HepG2 (cell line): ENCODE measurements around the gene CNBD2. TPM values are rescaled to one million over a fixed set of nuclear protein-coding genes. Genes with fewer than 3 reads are reported as not detected.

Source experiments
- ARNT ChIP-seq: fragments of 450-650 bp; IDR thresholded peaks from 2 replicates; pipeline ENCODE4 v1.6.1; 2017
- GABPA ChIP-seq, 2 experiments: IDR thresholded peaks; 2 replicates each; pipeline ENCODE4 v1.6.1; 2011 to 2016; ENCODE audit warnings: low read depth in 2 of 2, low read length in 1 of 2, missing biosample characterization in 1 of 2, missing genetic modification characterization in 1 of 2
- HNF1A ChIP-seq, 2 experiments: sonication (generic) in 1 of 2; formaldehyde crosslinking in 1 of 2; IDR thresholded peaks; 2 replicates each; pipeline versions ENCODE4 v1.4.0 to v1.6.1; 2016 to 2020; ENCODE audit warnings: borderline replicate concordance in 1 of 2, low read depth in 1 of 2, mild to moderate bottlenecking in 1 of 2, missing genetic modification reagents in 1 of 2
- KDM6A ChIP-seq: IDR thresholded peaks from 2 replicates; pipeline ENCODE4 v1.6.1; 2016; ENCODE audit warnings: low read depth
- MEIS2 ChIP-seq: sonication (generic); formaldehyde crosslinking; IDR thresholded peaks from 2 replicates; pipeline ENCODE4 v1.9.0; 2021; ENCODE audit warnings: mild to moderate bottlenecking, missing genetic modification reagents
- PRDM15 ChIP-seq: sonication (generic); formaldehyde crosslinking; IDR thresholded peaks from 2 replicates; pipeline ENCODE4 v1.4.0; 2020; ENCODE audit warnings: missing genetic modification reagents
- RNF219 ChIP-seq: sonication (generic); formaldehyde crosslinking; IDR thresholded peaks from 2 replicates; pipeline ENCODE4 v1.5.0; 2020; ENCODE audit warnings: mild to moderate bottlenecking, missing genetic modification reagents
- RXRB ChIP-seq: IDR thresholded peaks from 2 replicates; pipeline ENCODE4 v1.6.1; 2016; ENCODE audit warnings: borderline replicate concordance, missing genetic modification reagents, missing compliant biosample characterization
- SIN3A ChIP-seq: IDR thresholded peaks from 2 replicates; pipeline ENCODE4 v1.6.1; 2011; ENCODE audit warnings: low read depth, mild to moderate bottlenecking, control low read depth, low read length, borderline replicate concordance
- SNAI1 ChIP-seq: sonication (generic); formaldehyde crosslinking; IDR thresholded peaks from 2 replicates; pipeline ENCODE4 v1.5.0; 2020; ENCODE audit warnings: mild to moderate bottlenecking, missing genetic modification reagents, borderline replicate concordance
- YEATS4 ChIP-seq: sonication (generic); formaldehyde crosslinking; IDR thresholded peaks from 2 replicates; pipeline ENCODE4 v1.4.0; 2020; ENCODE audit warnings: missing genetic modification reagents, borderline replicate concordance
- ZBTB8A ChIP-seq: sonication (generic); formaldehyde crosslinking; IDR thresholded peaks from 2 replicates; pipeline ENCODE4 v1.4.0; 2020; ENCODE audit warnings: mild to moderate bottlenecking, low read depth, missing genetic modification reagents, borderline replicate concordance
- ZFP1 ChIP-seq: IDR thresholded peaks from 2 replicates; pipeline ENCODE4 v1.6.1; 2016
- ZNF292 ChIP-seq: sonication (generic); formaldehyde crosslinking; IDR thresholded peaks from 2 replicates; pipeline ENCODE4 v1.8.1; 2022; ENCODE audit warnings: mild to moderate bottlenecking, low read depth, missing genetic modification reagents, borderline replicate concordance
- ZNF329 ChIP-seq: sonication (generic); formaldehyde crosslinking; IDR thresholded peaks from 2 replicates; pipeline ENCODE4 v1.9.0; 2021; ENCODE audit warnings: low read depth, mild to moderate bottlenecking, missing genetic modification reagents
- ZNF557 ChIP-seq: sonication (generic); formaldehyde crosslinking; IDR thresholded peaks from 2 replicates; pipeline ENCODE4 v1.4.0; 2020; ENCODE audit warnings: missing genetic modification reagents
- polyA plus RNA-seq, 8 experiments: library from polyadenylated mRNA; depleted of rRNA in 3 of 8; stranded (reverse) in 7 of 8; unstranded in 1 of 8; fragments of >200 nt; fragmentation: Illumina TruSeq in 4 of 8; extraction: Trizol in 4 of 8; gene quantifications; 2 replicates each; pipeline versions ENCODE4 v1.2.1 to v1.2.3, GENCODE V29; 2011 to 2016; ENCODE audit warnings: low read depth in 4 of 8, missing spikeins in 1 of 8, mixed read lengths in 1 of 8; ENCODE audit not compliant: insufficient read depth in 1 of 8
- total RNA-seq, 5 experiments: library from RNA; depleted of rRNA; stranded (reverse); fragments of >200 nt; fragmentation: Illumina TruSeq; extraction: Trizol; gene quantifications; 2 replicates each; pipeline ENCODE4 v1.2.3, GENCODE V29; 2016; ENCODE audit warnings: low read depth in 1 of 5
- TF ChIP-seq, protein P1 (sequence below): IDR thresholded peaks from 2 replicates; pipeline ENCODE4 v1.6.1; 2018; ENCODE audit warnings: missing genetic modification reagents, mild to moderate bottlenecking, missing compliant biosample characterization

The CNBD2 gene
- total and polyA plus RNA-seq, 2 of the 13 experiments (the other 11 are each of a cell fraction or from before 2014, with no cell fraction given) = 12.4 to 22.8 TPM

- TF ChIP-seq HNF1A (IDR thresholded peaks at IDR 0.05; ENCODE audit: low read depth) (no peak; the same call in 1 of the 2 replicates), HNF1A (CRISPR knock-in tag; IDR thresholded peaks at IDR 0.05; ENCODE audit: borderline replicate concordance) (peak; percentile 87; the same call in 1 of the 2 replicates), ZNF557 (CRISPR knock-in tag) (peak; percentile 63; the same call in 1 of the 2 replicates), KDM6A (CRISPR knock-in tag) (0 out of 2 replicates have a peak, but pooled peaks have one; percentile 50), ZNF329 (peak; percentile 66; the same call in 1 of the 2 replicates), GABPA (IDR thresholded peaks at IDR 0.05; ENCODE audit: low read depth, low read length) (peak; percentile 98), GABPA (CRISPR knock-in tag; IDR thresholded peaks at IDR 0.05; ENCODE audit: low read depth) (peak; percentile 97), PRDM15 (CRISPR knock-in tag) (peak; percentile 86), ARNT (no peak), SIN3A (peak; percentile 82; the same call in 1 of the 2 replicates), ZFP1 (peak; percentile 94), ZBTB8A (CRISPR knock-in tag) (peak; percentile 90; the same call in 1 of the 2 replicates), YEATS4 (CRISPR knock-in tag) (peak; percentile 93), ZNF292 (CRISPR knock-in tag) (peak; percentile 79), MEIS2 (CRISPR knock-in tag) (peak; percentile 95), SNAI1 (CRISPR knock-in tag) (peak; percentile 99), RXRB (CRISPR knock-in tag) (peak; percentile 92), RNF219 (no peak; the same call in none of the 2 replicates)
- TF ChIP-seq, protein P1, sequence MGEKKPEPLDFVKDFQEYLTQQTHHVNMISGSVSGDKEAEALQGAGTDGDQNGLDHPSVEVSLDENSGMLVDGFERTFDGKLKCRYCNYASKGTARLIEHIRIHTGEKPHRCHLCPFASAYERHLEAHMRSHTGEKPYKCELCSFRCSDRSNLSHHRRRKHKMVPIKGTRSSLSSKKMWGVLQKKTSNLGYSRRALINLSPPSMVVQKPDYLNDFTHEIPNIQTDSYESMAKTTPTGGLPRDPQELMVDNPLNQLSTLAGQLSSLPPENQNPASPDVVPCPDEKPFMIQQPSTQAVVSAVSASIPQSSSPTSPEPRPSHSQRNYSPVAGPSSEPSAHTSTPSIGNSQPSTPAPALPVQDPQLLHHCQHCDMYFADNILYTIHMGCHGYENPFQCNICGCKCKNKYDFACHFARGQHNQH (CRISPR knock-in tag) = peak; percentile 100
Measured at GRCh38 chr20:35954200-35954906, 14.0 kb upstream of the CNBD2 start, which contains the start of gene SCAND1 (continued).
